GM19467 (cell line): ENCODE data around the gene ZNF700.
"Not testable (repeated sequence)": the region's sequence is repeated elsewhere in the genome, so short reads cannot be mapped to it uniquely, and the experiment has no call there.

ENCODE experiments used
- ATAC-seq: cut with Tn5 transposase; IDR thresholded peaks from one replicate; pipeline ENCODE4 v1.9.1; 2021; ENCODE audit warnings: mild to moderate bottlenecking, moderate library complexity; ENCODE audit not compliant: unreplicated experiment

The ZNF700 gene

GRCh38 chr19:11938383-11938782 lies 13.5 kb downstream of the ZNF700 start:
- ATAC-seq, result not testable (repeated sequence)

- ATAC-seq, result not testable (repeated sequence)
Observed at GRCh38 chr19:11941361-11941887, 16.5 kb downstream of the ZNF700 start.

GRCh38 chr19:11942008-11942842 lies 17.3 kb downstream of the ZNF700 start:
- ATAC-seq, result no peak

- no peak for ATAC-seq
Observed at GRCh38 chr19:11942843-11943108, 17.9 kb downstream of the ZNF700 start.

GRCh38 chr19:11944656-11945055 lies 19.7 kb downstream of the ZNF700 start:
- no peak for ATAC-seq

GRCh38 chr19:11948646-11949045 lies 23.7 kb downstream of the ZNF700 start:
- no peak for ATAC-seq

GRCh38 chr19:11949201-11949600 lies 24.3 kb downstream of the ZNF700 start:
- no peak for ATAC-seq

GRCh38 chr19:11949614-11950080 lies 24.7 kb downstream of the ZNF700 start:
- ATAC-seq, result not testable (repeated sequence)

GRCh38 chr19:11950312-11950711 lies 25.4 kb downstream of the ZNF700 start:
- no peak for ATAC-seq

- no peak for ATAC-seq
Observed at GRCh38 chr19:11963566-11964355, 38.9 kb downstream of the ZNF700 start.

- no peak for ATAC-seq
Observed at GRCh38 chr19:11964496-11964857, 39.6 kb downstream of the ZNF700 start.

- peak; percentile 89 for ATAC-seq
Observed at GRCh38 chr19:11964858-11965645, 40.1 kb downstream of the ZNF700 start, which contains the start of gene ZNF763. ZNF763 (plus strand) TSS chr19:11965040; CDS start chr19:11965209, 169 bp downstream.

- ATAC-seq, result no peak
Observed at GRCh38 chr19:11970174-11970573, 45.3 kb downstream of the ZNF700 start.

- ATAC-seq, result no peak
Observed at GRCh38 chr19:11971041-11971440, 46.1 kb downstream of the ZNF700 start.

GRCh38 chr19:11973019-11973810 lies 48.3 kb downstream of the ZNF700 start:
- no peak for ATAC-seq

- no peak for ATAC-seq
Observed at GRCh38 chr19:11978492-11979100, 53.7 kb downstream of the ZNF700 start.

- no peak for ATAC-seq
Observed at GRCh38 chr19:11979527-11979926, 54.6 kb downstream of the ZNF700 start.

GRCh38 chr19:11982526-11982925 lies 57.6 kb downstream of the ZNF700 start:
- no peak for ATAC-seq

GRCh38 chr19:11984986-11985385 lies 60.1 kb downstream of the ZNF700 start:
- ATAC-seq, result no peak

- no peak for ATAC-seq
Observed at GRCh38 chr19:11986754-11987153, 61.8 kb downstream of the ZNF700 start.
